Measurements from ENCODE around the gene SUOX.
"Not testable (repeated sequence)": the region's sequence is repeated elsewhere in the genome, so short reads cannot be mapped to it uniquely, and the experiment has no call there.

The SUOX gene

GRCh38 chr12:55985341-55985740 lies 11.7 kb upstream of the SUOX start:
- Histone ChIP-seq H3K36me3 (ENCODE audit: control insufficient read depth, insufficient read depth, low read length, severe bottlenecking) (peaks cover 64% of the 10 kb centered on the region), H3K4me3 (ENCODE audit: low read length) (no peak overlapping the region), H3K4me1 (ENCODE audit: control insufficient read depth, insufficient read depth, low read length) (no peaks in the 10 kb centered on the region), H3K9me3 (ENCODE audit: control insufficient read depth, low read length) (no peaks in the 10 kb centered on the region), H3K9ac (ENCODE audit: low read length) (no peak overlapping the region), H3K27me3 (replicated peaks; ENCODE audit: control insufficient read depth, insufficient read depth, low read length) (no peaks in the 10 kb centered on the region)
- no peak for DNase-seq (ENCODE audit: low read depth)

- not testable (repeated sequence) for H3K4me1 ChIP-seq (ENCODE audit: control insufficient read depth, insufficient read depth, low read length); H3K9ac ChIP-seq (ENCODE audit: low read length); H3K27me3 ChIP-seq (replicated peaks; ENCODE audit: control insufficient read depth, insufficient read depth, low read length); H3K4me3 ChIP-seq (ENCODE audit: low read length); DNase-seq (ENCODE audit: low read depth); H3K9me3 ChIP-seq (ENCODE audit: control insufficient read depth, low read length)
- H3K36me3 ChIP-seq (ENCODE audit: control insufficient read depth, insufficient read depth, low read length, severe bottlenecking): peaks cover 69% of the 10 kb centered on the region
Observed at GRCh38 chr12:55985976-55986375, 11.1 kb upstream of the SUOX start.

- Histone ChIP-seq H3K4me3 (ENCODE audit: low read length) (no peak overlapping the region), H3K27me3 (replicated peaks; ENCODE audit: control insufficient read depth, insufficient read depth, low read length) (no peaks in the 10 kb centered on the region), H3K9me3 (ENCODE audit: control insufficient read depth, low read length) (no peaks in the 10 kb centered on the region), H3K36me3 (ENCODE audit: control insufficient read depth, insufficient read depth, low read length, severe bottlenecking) (peaks cover 77% of the 10 kb centered on the region), H3K4me1 (ENCODE audit: control insufficient read depth, insufficient read depth, low read length) (no peaks in the 10 kb centered on the region), H3K9ac (ENCODE audit: low read length) (no peak overlapping the region)
- no peak for DNase-seq (ENCODE audit: low read depth)
Observed at GRCh38 chr12:55991110-55991509, 6.0 kb upstream of the SUOX start.

GRCh38 chr12:55993230-55993853 lies 3.7 kb upstream of the SUOX start:
- Histone ChIP-seq H3K36me3 (ENCODE audit: control insufficient read depth, insufficient read depth, low read length, severe bottlenecking) (peaks cover 61% of the 10 kb centered on the region), H3K9me3 (ENCODE audit: control insufficient read depth, low read length) (no peaks in the 10 kb centered on the region), H3K4me3 (ENCODE audit: low read length) (no peak overlapping the region), H3K27me3 (replicated peaks; ENCODE audit: control insufficient read depth, insufficient read depth, low read length) (no peaks in the 10 kb centered on the region), H3K9ac (ENCODE audit: low read length) (peak overlapping the region; percentile 42), H3K4me1 (ENCODE audit: control insufficient read depth, insufficient read depth, low read length) (peaks cover 15% of the 10 kb centered on the region)
- no peak for DNase-seq (ENCODE audit: low read depth)

GRCh38 chr12:55995366-55995765 lies 1.7 kb upstream of the SUOX start:
- Histone ChIP-seq H3K36me3 (ENCODE audit: control insufficient read depth, insufficient read depth, low read length, severe bottlenecking) (peaks cover 52% of the 10 kb centered on the region), H3K27me3 (replicated peaks; ENCODE audit: control insufficient read depth, insufficient read depth, low read length) (no peaks in the 10 kb centered on the region), H3K4me1 (ENCODE audit: control insufficient read depth, insufficient read depth, low read length) (peaks cover 16% of the 10 kb centered on the region), H3K4me3 (ENCODE audit: low read length) (no peak overlapping the region), H3K9ac (ENCODE audit: low read length) (no peak overlapping the region), H3K9me3 (ENCODE audit: control insufficient read depth, low read length) (no peaks in the 10 kb centered on the region)
- DNase-seq (ENCODE audit: low read depth): no peak

GRCh38 chr12:55996201-55996714 lies 818 bp upstream of the SUOX start:
- peak; percentile 90 for DNase-seq (ENCODE audit: low read depth)
- H3K4me1 ChIP-seq (ENCODE audit: control insufficient read depth, insufficient read depth, low read length): peaks cover 16% of the 10 kb centered on the region
- H3K36me3 ChIP-seq (ENCODE audit: control insufficient read depth, insufficient read depth, low read length, severe bottlenecking): peaks cover 43% of the 10 kb centered on the region
- H3K9me3 ChIP-seq (ENCODE audit: control insufficient read depth, low read length): no peaks in the 10 kb centered on the region
- peak overlapping the region; percentile 99 for H3K9ac ChIP-seq (ENCODE audit: low read length)
- H3K27me3 ChIP-seq (replicated peaks; ENCODE audit: control insufficient read depth, insufficient read depth, low read length): no peaks in the 10 kb centered on the region
- H3K4me3 ChIP-seq (ENCODE audit: low read length): peak overlapping the region; percentile 98

- Histone ChIP-seq H3K36me3 (ENCODE audit: control insufficient read depth, insufficient read depth, low read length, severe bottlenecking) (peaks cover 38% of the 10 kb centered on the region), H3K9ac (ENCODE audit: low read length) (peak overlapping the region; percentile 99), H3K4me1 (ENCODE audit: control insufficient read depth, insufficient read depth, low read length) (peaks cover 16% of the 10 kb centered on the region), H3K27me3 (replicated peaks; ENCODE audit: control insufficient read depth, insufficient read depth, low read length) (no peaks in the 10 kb centered on the region), H3K9me3 (ENCODE audit: control insufficient read depth, low read length) (no peaks in the 10 kb centered on the region), H3K4me3 (ENCODE audit: low read length) (peak overlapping the region; percentile 98)
- DNase-seq (ENCODE audit: low read depth): no peak
Observed at GRCh38 chr12:55997535-55997859, 421 bp downstream of the SUOX start.

- H3K4me3 ChIP-seq (ENCODE audit: low read length); H3K27me3 ChIP-seq (replicated peaks; ENCODE audit: control insufficient read depth, insufficient read depth, low read length); DNase-seq (ENCODE audit: low read depth); H3K9me3 ChIP-seq (ENCODE audit: control insufficient read depth, low read length); H3K9ac ChIP-seq (ENCODE audit: low read length): not testable (repeated sequence)
- Histone ChIP-seq H3K36me3 (ENCODE audit: control insufficient read depth, insufficient read depth, low read length, severe bottlenecking) (peaks cover 33% of the 10 kb centered on the region), H3K4me1 (ENCODE audit: control insufficient read depth, insufficient read depth, low read length) (peaks cover 16% of the 10 kb centered on the region)
Observed at GRCh38 chr12:55999522-55999921, 2.4 kb downstream of the SUOX start.

- not testable (repeated sequence) for H3K9ac ChIP-seq (ENCODE audit: low read length); H3K9me3 ChIP-seq (ENCODE audit: control insufficient read depth, low read length); DNase-seq (ENCODE audit: low read depth); H3K4me3 ChIP-seq (ENCODE audit: low read length); H3K27me3 ChIP-seq (replicated peaks; ENCODE audit: control insufficient read depth, insufficient read depth, low read length)
- H3K4me1 ChIP-seq (ENCODE audit: control insufficient read depth, insufficient read depth, low read length): peaks cover 16% of the 10 kb centered on the region
- peaks cover 32% of the 10 kb centered on the region for H3K36me3 ChIP-seq (ENCODE audit: control insufficient read depth, insufficient read depth, low read length, severe bottlenecking)
Observed at GRCh38 chr12:55999999-56000540, 3.0 kb downstream of the SUOX start.

GRCh38 chr12:56001487-56002100 lies 4.5 kb downstream of the SUOX start:
- Histone ChIP-seq H3K4me3 (ENCODE audit: low read length) (no peak overlapping the region), H3K27me3 (replicated peaks; ENCODE audit: control insufficient read depth, insufficient read depth, low read length) (no peaks in the 10 kb centered on the region), H3K9me3 (ENCODE audit: control insufficient read depth, low read length) (no peaks in the 10 kb centered on the region), H3K36me3 (ENCODE audit: control insufficient read depth, insufficient read depth, low read length, severe bottlenecking) (peaks cover 30% of the 10 kb centered on the region), H3K4me1 (ENCODE audit: control insufficient read depth, insufficient read depth, low read length) (peaks cover 12% of the 10 kb centered on the region), H3K9ac (ENCODE audit: low read length) (no peak overlapping the region)
- no peak for DNase-seq (ENCODE audit: low read depth)

GRCh38 chr12:56003376-56003775 lies 6.3 kb downstream of the SUOX start:
- peaks cover 30% of the 10 kb centered on the region for H3K36me3 ChIP-seq (ENCODE audit: control insufficient read depth, insufficient read depth, low read length, severe bottlenecking)
- DNase-seq (ENCODE audit: low read depth); H3K4me3 ChIP-seq (ENCODE audit: low read length); H3K27me3 ChIP-seq (replicated peaks; ENCODE audit: control insufficient read depth, insufficient read depth, low read length); H3K9me3 ChIP-seq (ENCODE audit: control insufficient read depth, low read length); H3K9ac ChIP-seq (ENCODE audit: low read length); H3K4me1 ChIP-seq (ENCODE audit: control insufficient read depth, insufficient read depth, low read length): not testable (repeated sequence)
